HuH-7 (cell line): Measurements from ENCODE around the gene ZSWIM8.

Source experiments
- DNase-seq: peaks from one replicate; pipeline ENCODE4 v3.0.0; 2011; ENCODE audit warnings: low spot score

The ZSWIM8 gene

GRCh38 chr10:73847031-73847430 lies 61.6 kb downstream of the ZSWIM8 start:
- DNase-seq = no peak

GRCh38 chr10:73848821-73849489 lies 63.5 kb downstream of the ZSWIM8 start:
- peak; percentile 87 for DNase-seq

- DNase-seq = no peak
Measured at GRCh38 chr10:73850211-73850610, 64.8 kb downstream of the ZSWIM8 start.

GRCh38 chr10:73850863-73851461 lies 65.6 kb downstream of the ZSWIM8 start:
- no peak for DNase-seq
